GM23338 (cell line): ENCODE measurements around the gene KANK3. TPM values are rescaled to one million over a fixed set of nuclear protein-coding genes. Genes with fewer than 3 reads are reported as not detected.
"Not testable (repeated sequence)": the region's sequence is repeated elsewhere in the genome, so short reads cannot be mapped to it uniquely, and the experiment has no call there.

Source experiments
- ATAC-seq: fragments of 200-7000 bp; cut with Tn5 transposase; 3 replicates; pipeline ENCODE4 v1.9.1; 2020
- DNase-seq: peaks from one replicate; pipeline ENCODE4 v3.0.0-alpha.2; 2015; ENCODE audit warnings: low spot score
- H2AFZ ChIP-seq: fragments of 200-600 bp; sonication (generic); 2 replicates; pipeline ENCODE4 v1.8.0; 2016; ENCODE audit warnings: antibody characterized with exemption, mild to moderate bottlenecking, moderate library complexity
- H3F3A ChIP-seq: fragments of 200-600 bp; sonication (generic); replicated peaks from 2 replicates; pipeline ENCODE4 v1.8.0; 2017; ENCODE audit warnings: antibody characterized with exemption, mixed run types, low read depth
- H3K27ac ChIP-seq: fragments of 200-600 bp; sonication (generic); 2 replicates; pipeline ENCODE4 v1.6.1; 2016; ENCODE audit warnings: low read depth
- H3K27me3 ChIP-seq: fragments of 200-600 bp; sonication (generic); 2 replicates; pipeline ENCODE4 v1.8.0; 2016; ENCODE audit warnings: mild to moderate bottlenecking, mixed run types, moderate library complexity; ENCODE audit not compliant: insufficient read depth
- H3K36me3 ChIP-seq: fragments of 200-600 bp; sonication (generic); 2 replicates; pipeline ENCODE4 v1.8.0; 2016; ENCODE audit warnings: mild to moderate bottlenecking; ENCODE audit not compliant: insufficient read depth
- H3K4me1 ChIP-seq: fragments of 200-600 bp; sonication (generic); 2 replicates; pipeline ENCODE4 v1.8.0; 2016; ENCODE audit warnings: mild to moderate bottlenecking, moderate library complexity; ENCODE audit not compliant: insufficient read depth
- H3K4me2 ChIP-seq: fragments of 200-600 bp; sonication (generic); 2 replicates; pipeline ENCODE4 v1.7.1; 2017; ENCODE audit warnings: mixed run types
- H3K4me3 ChIP-seq: fragments of 200-600 bp; sonication (generic); 2 replicates; pipeline ENCODE4 v1.6.1; 2016; ENCODE audit warnings: mixed run types
- H3K79me2 ChIP-seq: fragments of 200-600 bp; sonication (generic); replicated peaks from 2 replicates; pipeline ENCODE4 v1.8.0; 2017; ENCODE audit warnings: mild to moderate bottlenecking; ENCODE audit not compliant: insufficient read depth
- H3K9me2 ChIP-seq: fragments of 200-600 bp; sonication (generic); 2 replicates; pipeline ENCODE4 v1.8.0; 2017; ENCODE audit not compliant: insufficient read depth
- H4K20me1 ChIP-seq: fragments of 200-600 bp; sonication (generic); replicated peaks from 2 replicates; pipeline ENCODE4 v1.8.0; 2017; ENCODE audit warnings: mild to moderate bottlenecking; ENCODE audit not compliant: insufficient read depth
- H3K27ac Mint-ChIP-seq: 2 replicates; pipeline ENCODE4 v1.8.0; 2020; ENCODE audit warnings: inconsistent platforms, mild to moderate bottlenecking, moderate library complexity, mixed read lengths
- H3K27me3 Mint-ChIP-seq: 3 replicates; pipeline ENCODE4 v1.8.0; 2022; ENCODE audit warnings: low read depth, mild to moderate bottlenecking, moderate library complexity, mixed read lengths, inconsistent platforms; ENCODE audit not compliant: insufficient read depth, poor library complexity
- H3K36me3 Mint-ChIP-seq: 3 replicates; pipeline ENCODE4 v1.8.0; 2021; ENCODE audit warnings: low read depth, mild to moderate bottlenecking, inconsistent platforms, moderate library complexity, mixed read lengths
- H3K4me1 Mint-ChIP-seq: 3 replicates; pipeline ENCODE4 v1.8.0; 2020; ENCODE audit warnings: mild to moderate bottlenecking, inconsistent platforms, mixed read lengths
- H3K4me3 Mint-ChIP-seq: 3 replicates; pipeline ENCODE4 v1.8.0; 2021; ENCODE audit warnings: moderate library complexity, mild to moderate bottlenecking, inconsistent platforms, mixed read lengths
- H3K9me3 Mint-ChIP-seq: 3 replicates; pipeline ENCODE4 v1.8.0; 2020; ENCODE audit warnings: moderate library complexity, mild to moderate bottlenecking, inconsistent platforms, mixed read lengths
- EZH2phosphoT487 ChIP-seq: fragments of 200-600 bp; sonication (generic); IDR thresholded peaks from one replicate; pipeline ENCODE4 v1.8.1; 2018; ENCODE audit warnings: antibody characterized with exemption; ENCODE audit not compliant: unreplicated experiment
- polyA plus RNA-seq: library from polyadenylated mRNA; unstranded; fragments of >200 nt; fragmentation: Nextera tagmentation; extraction: Ambion mirVana; gene quantifications from 2 replicates; pipeline ENCODE4 v1.2.1, GENCODE V29; 2016
- total RNA-seq: library from RNA; depleted of rRNA; stranded (reverse); fragments of >200 nt; shearing (Covaris generic); gene quantifications from 2 replicates; pipeline ENCODE4 v1.2.3, GENCODE V29; 2014
- TF ChIP-seq, protein P1 (sequence below): fragments of 250-450 bp; sonication (Bioruptor Pico); IDR thresholded peaks from 2 replicates; pipeline ENCODE4 v1.5.0; 2020; ENCODE audit warnings: mild to moderate bottlenecking, moderate library complexity

KANK3 gene
- total and polyA plus RNA-seq, 2 experiments from 2014 or later, result 2.0 to 9.3 TPM

DNA sequence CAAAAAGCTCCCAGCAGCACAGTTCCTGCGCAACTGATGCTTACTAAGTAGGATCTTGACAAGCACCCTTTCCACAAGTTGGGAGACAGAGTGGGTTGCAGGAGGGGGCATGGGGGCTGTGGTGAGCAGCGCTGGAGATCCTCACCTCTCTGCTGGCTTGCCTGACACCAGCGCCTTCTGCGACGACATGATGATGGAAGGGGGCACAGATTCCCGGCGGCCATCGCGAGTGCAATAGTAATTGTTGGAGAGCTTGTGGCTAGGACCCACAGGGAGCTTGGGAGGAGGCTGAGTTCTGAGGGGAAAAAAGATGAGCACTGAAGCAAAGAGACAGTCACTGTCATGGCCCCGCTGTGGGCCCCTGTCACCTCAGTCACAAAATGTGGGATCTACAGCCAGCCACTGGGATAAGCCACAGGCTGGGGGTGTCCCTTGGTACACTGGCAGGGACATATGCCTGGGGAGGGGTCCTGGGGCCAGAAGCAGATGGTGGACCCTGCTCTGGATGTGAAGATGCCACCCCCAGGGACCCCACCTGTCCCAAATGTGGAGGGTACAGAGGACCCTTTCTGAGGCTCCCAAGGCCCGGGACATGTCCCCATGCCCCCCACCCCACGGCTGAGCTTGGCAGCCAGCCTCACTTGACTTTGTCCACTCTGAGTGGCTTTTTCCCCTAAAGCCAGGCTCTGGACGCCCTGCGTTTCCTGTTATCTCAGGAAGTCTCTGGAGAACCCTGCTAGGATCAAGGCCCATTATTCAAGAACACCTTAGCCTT lies 26.5 kb downstream of the KANK3 start:
- no peak overlapping the region for H2AFZ ChIP-seq
- no peaks in the 10 kb centered on the region for H3K27me3 ChIP-seq
- TF ChIP-seq EZH2phosphoT487, result no peak
- TF ChIP-seq, protein P1, sequence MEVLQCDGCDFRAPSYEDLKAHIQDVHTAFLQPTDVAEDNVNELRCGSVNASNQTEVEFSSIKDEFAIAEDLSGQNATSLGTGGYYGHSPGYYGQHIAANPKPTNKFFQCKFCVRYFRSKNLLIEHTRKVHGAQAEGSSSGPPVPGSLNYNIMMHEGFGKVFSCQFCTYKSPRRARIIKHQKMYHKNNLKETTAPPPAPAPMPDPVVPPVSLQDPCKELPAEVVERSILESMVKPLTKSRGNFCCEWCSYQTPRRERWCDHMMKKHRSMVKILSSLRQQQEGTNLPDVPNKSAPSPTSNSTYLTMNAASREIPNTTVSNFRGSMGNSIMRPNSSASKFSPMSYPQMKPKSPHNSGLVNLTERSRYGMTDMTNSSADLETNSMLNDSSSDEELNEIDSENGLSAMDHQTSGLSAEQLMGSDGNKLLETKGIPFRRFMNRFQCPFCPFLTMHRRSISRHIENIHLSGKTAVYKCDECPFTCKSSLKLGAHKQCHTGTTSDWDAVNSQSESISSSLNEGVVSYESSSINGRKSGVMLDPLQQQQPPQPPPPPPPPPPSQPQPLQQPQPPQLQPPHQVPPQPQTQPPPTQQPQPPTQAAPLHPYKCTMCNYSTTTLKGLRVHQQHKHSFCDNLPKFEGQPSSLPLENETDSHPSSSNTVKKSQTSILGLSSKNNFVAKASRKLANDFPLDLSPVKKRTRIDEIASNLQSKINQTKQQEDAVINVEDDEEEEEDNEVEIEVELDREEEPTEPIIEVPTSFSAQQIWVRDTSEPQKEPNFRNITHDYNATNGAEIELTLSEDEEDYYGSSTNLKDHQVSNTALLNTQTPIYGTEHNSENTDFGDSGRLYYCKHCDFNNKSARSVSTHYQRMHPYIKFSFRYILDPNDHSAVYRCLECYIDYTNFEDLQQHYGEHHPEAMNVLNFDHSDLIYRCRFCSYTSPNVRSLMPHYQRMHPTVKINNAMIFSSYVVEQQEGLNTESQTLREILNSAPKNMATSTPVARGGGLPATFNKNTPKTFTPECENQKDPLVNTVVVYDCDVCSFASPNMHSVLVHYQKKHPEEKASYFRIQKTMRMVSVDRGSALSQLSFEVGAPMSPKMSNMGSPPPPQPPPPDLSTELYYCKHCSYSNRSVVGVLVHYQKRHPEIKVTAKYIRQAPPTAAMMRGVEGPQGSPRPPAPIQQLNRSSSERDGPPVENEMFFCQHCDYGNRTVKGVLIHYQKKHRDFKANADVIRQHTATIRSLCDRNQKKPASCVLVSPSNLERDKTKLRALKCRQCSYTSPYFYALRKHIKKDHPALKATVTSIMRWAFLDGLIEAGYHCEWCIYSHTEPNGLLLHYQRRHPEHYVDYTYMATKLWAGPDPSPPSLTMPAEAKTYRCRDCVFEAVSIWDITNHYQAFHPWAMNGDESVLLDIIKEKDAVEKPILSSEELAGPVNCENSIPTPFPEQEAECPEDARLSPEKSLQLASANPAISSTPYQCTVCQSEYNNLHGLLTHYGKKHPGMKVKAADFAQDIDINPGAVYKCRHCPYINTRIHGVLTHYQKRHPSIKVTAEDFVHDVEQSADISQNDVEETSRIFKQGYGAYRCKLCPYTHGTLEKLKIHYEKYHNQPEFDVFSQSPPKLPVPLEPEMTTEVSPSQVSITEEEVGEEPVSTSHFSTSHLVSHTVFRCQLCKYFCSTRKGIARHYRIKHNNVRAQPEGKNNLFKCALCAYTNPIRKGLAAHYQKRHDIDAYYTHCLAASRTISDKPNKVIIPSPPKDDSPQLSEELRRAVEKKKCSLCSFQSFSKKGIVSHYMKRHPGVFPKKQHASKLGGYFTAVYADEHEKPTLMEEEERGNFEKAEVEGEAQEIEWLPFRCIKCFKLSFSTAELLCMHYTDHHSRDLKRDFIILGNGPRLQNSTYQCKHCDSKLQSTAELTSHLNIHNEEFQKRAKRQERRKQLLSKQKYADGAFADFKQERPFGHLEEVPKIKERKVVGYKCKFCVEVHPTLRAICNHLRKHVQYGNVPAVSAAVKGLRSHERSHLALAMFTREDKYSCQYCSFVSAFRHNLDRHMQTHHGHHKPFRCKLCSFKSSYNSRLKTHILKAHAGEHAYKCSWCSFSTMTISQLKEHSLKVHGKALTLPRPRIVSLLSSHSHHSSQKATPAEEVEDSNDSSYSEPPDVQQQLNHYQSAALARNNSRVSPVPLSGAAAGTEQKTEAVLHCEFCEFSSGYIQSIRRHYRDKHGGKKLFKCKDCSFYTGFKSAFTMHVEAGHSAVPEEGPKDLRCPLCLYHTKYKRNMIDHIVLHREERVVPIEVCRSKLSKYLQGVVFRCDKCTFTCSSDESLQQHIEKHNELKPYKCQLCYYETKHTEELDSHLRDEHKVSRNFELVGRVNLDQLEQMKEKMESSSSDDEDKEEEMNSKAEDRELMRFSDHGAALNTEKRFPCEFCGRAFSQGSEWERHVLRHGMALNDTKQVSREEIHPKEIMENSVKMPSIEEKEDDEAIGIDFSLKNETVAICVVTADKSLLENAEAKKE (CRISPR knock-in tag), result no peak
- H3K36me3 ChIP-seq, result no peaks in the 10 kb centered on the region
- H3K4me1 Mint-ChIP-seq, result peaks cover 29% of the 10 kb centered on the region
- H3K4me3 ChIP-seq, result no peak overlapping the region
- DNase-seq (no peak), ATAC-seq (no peak)
- H3K9me3 Mint-ChIP-seq, result no peaks in the 10 kb centered on the region
- peaks cover 9% of the 10 kb centered on the region; the same call in 1 of the 2 replicates for H3K4me1 ChIP-seq
- H4K20me1 ChIP-seq, result peaks cover 3% of the 10 kb centered on the region
- no peaks in the 10 kb centered on the region for H3K9me2 ChIP-seq
- peaks cover 22% of the 10 kb centered on the region for H3K27me3 Mint-ChIP-seq
- H3K79me2 ChIP-seq, result peaks cover 12% of the 10 kb centered on the region
- peaks cover 41% of the 10 kb centered on the region for H3K36me3 Mint-ChIP-seq
- H3K4me3 Mint-ChIP-seq, result no peak overlapping the region; the same call in 2 of the 3 replicates
- H3K27ac ChIP-seq, result no peak overlapping the region
- H3K27ac Mint-ChIP-seq, result peak overlapping the region; percentile 52
- peaks cover 17% of the 10 kb centered on the region for H3F3A ChIP-seq
- H3K4me2 ChIP-seq, result no peak overlapping the region

GRCh38 chr19:8314981-8315640 lies 28.0 kb downstream of the KANK3 start:
- Mint-ChIP-seq H3K4me1 (peaks cover 27% of the 10 kb centered on the region), H3K36me3 (peaks cover 51% of the 10 kb centered on the region), H3K27me3 (peaks cover 12% of the 10 kb centered on the region), H3K27ac (peak overlapping the region; percentile 44; the same call in 1 of the 2 replicates)
- not testable (repeated sequence) for H3K4me3 Mint-ChIP-seq, H3K9me2 ChIP-seq, ATAC-seq, H3K4me1 ChIP-seq, H2AFZ ChIP-seq, H3K27me3 ChIP-seq, H3K27ac ChIP-seq, H3K9me3 Mint-ChIP-seq, H3K36me3 ChIP-seq, H3K4me3 ChIP-seq, H3K79me2 ChIP-seq, H3K4me2 ChIP-seq, DNase-seq, H3F3A ChIP-seq, H4K20me1 ChIP-seq
